ENCODE data around the gene DHRS7B.
A peak's percentile ranks its signal among the peaks of the same experiment; 100 is the strongest.

The DHRS7B gene

DNA sequence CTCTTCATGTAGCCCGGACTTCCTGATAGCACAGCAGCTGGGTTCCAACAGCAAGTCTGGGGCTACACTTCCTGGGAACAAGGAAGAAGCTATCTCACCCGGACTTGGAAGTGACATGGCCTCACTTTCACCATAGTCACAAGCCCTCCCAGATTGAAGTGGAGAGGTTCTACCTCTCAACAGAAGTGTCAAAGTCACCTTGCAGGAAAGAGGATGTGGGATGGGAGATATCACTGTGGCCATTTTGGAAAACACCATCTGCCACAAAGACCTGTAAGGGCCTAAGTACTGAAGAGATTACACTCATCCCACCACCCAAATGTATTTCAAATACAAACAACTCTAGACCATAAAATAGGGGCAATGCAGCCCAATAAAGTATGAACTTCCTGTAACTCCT lies 29.9 kb upstream of the DHRS7B start:
- Histone ChIP-seq H3K27ac (ENCODE audit: low read length) (no peak overlapping the region), H3K4me2 (ENCODE audit: low read length) (no peak overlapping the region), H3K27me3 (ENCODE audit: low read depth, low read length) (no peaks in the 10 kb centered on the region), H3K79me2 (ENCODE audit: low read length) (no peaks in the 10 kb centered on the region), H3K9ac (ENCODE audit: low read length) (no peak overlapping the region), H3K9me3 (ENCODE audit: insufficient read depth, low read length) (no peaks in the 10 kb centered on the region), H2AFZ (ENCODE audit: low read depth, low read length) (no peak overlapping the region), H3K4me3 (ENCODE audit: low read length) (no peak overlapping the region), H3K4me1 (ENCODE audit: low read length) (no peaks in the 10 kb centered on the region), H4K20me1 (ENCODE audit: insufficient read depth, low read length) (no peaks in the 10 kb centered on the region), H3K36me3 (replicated peaks; ENCODE audit: low read depth, low read length) (no peaks in the 10 kb centered on the region)
- TF ChIP-seq CTCF (IDR thresholded peaks at IDR 0.05; ENCODE audit: low read depth, low read length): no peak
- no peak for TF ChIP-seq EZH2phosphoT487 (IDR thresholded peaks at IDR 0.05; ENCODE audit: low read depth)

DNA sequence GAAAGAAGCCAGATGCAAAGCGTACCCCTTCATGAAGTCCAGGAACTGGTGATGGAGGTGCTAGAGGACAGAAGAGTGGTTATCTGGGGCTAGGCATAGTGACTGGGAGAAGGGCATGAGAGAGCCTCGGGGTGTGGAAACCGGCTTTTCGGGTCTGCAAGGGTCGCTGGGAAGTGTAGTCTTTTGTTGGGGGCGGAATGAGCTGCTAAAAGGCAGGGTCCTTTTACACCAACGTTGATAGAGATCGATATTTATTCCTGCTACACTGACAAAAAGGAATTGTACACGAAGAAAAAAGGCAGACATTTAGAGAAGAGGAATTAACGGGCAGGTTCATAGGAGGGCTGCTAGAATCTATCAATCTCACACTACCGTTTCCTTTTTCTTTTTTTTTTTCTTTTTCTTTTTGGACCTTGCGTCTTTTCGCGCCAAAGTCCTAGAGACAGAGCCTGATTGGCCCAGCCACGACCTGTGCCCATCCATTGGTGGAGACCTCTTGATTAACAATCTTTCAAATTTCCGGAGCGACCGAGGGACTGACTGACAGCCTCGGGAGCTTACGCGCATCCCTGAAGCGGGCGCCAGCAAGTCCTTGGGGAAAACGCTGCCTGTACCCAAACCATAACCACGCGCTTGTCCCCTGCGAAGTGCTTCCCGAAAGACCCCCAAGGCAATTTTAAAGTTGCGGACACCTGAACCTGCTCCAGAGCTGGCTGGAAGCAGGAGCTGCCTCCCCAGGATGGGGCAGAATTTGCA lies 27.7 kb upstream of the DHRS7B start:
- Histone ChIP-seq H2AFZ (ENCODE audit: low read depth, low read length) (peak overlapping the region; percentile 92), H3K36me3 (replicated peaks; ENCODE audit: low read depth, low read length) (no peaks in the 10 kb centered on the region), H3K27me3 (ENCODE audit: low read depth, low read length) (no peaks in the 10 kb centered on the region), H3K79me2 (ENCODE audit: low read length) (no peaks in the 10 kb centered on the region), H3K4me2 (ENCODE audit: low read length) (peak overlapping the region; percentile 77), H3K9ac (ENCODE audit: low read length) (peak overlapping the region; percentile 82), H4K20me1 (ENCODE audit: insufficient read depth, low read length) (no peaks in the 10 kb centered on the region), H3K4me3 (ENCODE audit: low read length) (peak overlapping the region; percentile 88), H3K27ac (ENCODE audit: low read length) (peak overlapping the region; percentile 59), H3K4me1 (ENCODE audit: low read length) (no peaks in the 10 kb centered on the region), H3K9me3 (ENCODE audit: insufficient read depth, low read length) (no peaks in the 10 kb centered on the region)
- no peak for TF ChIP-seq CTCF (IDR thresholded peaks at IDR 0.05; ENCODE audit: low read depth, low read length)
- no peak for TF ChIP-seq EZH2phosphoT487 (IDR thresholded peaks at IDR 0.05; ENCODE audit: low read depth)

GRCh38 chr17:21100636-21101035 lies 26.1 kb upstream of the DHRS7B start:
- Histone ChIP-seq H3K27ac (ENCODE audit: low read length) (no peak overlapping the region), H3K4me3 (ENCODE audit: low read length) (no peak overlapping the region), H3K4me1 (ENCODE audit: low read length) (no peaks in the 10 kb centered on the region), H2AFZ (ENCODE audit: low read depth, low read length) (no peak overlapping the region), H4K20me1 (ENCODE audit: insufficient read depth, low read length) (no peaks in the 10 kb centered on the region), H3K9ac (ENCODE audit: low read length) (no peak overlapping the region), H3K4me2 (ENCODE audit: low read length) (no peak overlapping the region), H3K27me3 (ENCODE audit: low read depth, low read length) (no peaks in the 10 kb centered on the region), H3K9me3 (ENCODE audit: insufficient read depth, low read length) (no peaks in the 10 kb centered on the region), H3K79me2 (ENCODE audit: low read length) (no peaks in the 10 kb centered on the region), H3K36me3 (replicated peaks; ENCODE audit: low read depth, low read length) (no peaks in the 10 kb centered on the region)
- TF ChIP-seq CTCF (IDR thresholded peaks at IDR 0.05; ENCODE audit: low read depth, low read length) (no peak), EZH2phosphoT487 (IDR thresholded peaks at IDR 0.05; ENCODE audit: low read depth) (no peak)

GRCh38 chr17:21104608-21105007 lies 22.2 kb upstream of the DHRS7B start:
- H3K9me3 ChIP-seq (ENCODE audit: insufficient read depth, low read length): no peaks in the 10 kb centered on the region
- no peaks in the 10 kb centered on the region for H3K4me1 ChIP-seq (ENCODE audit: low read length)
- H3K27me3 ChIP-seq (ENCODE audit: low read depth, low read length): no peaks in the 10 kb centered on the region
- H2AFZ ChIP-seq (ENCODE audit: low read depth, low read length): no peak overlapping the region
- H3K4me2 ChIP-seq (ENCODE audit: low read length): no peak overlapping the region
- H3K36me3 ChIP-seq (replicated peaks; ENCODE audit: low read depth, low read length): no peaks in the 10 kb centered on the region
- H4K20me1 ChIP-seq (ENCODE audit: insufficient read depth, low read length): no peaks in the 10 kb centered on the region
- no peak overlapping the region for H3K9ac ChIP-seq (ENCODE audit: low read length)
- no peak overlapping the region for H3K4me3 ChIP-seq (ENCODE audit: low read length)
- TF ChIP-seq CTCF (IDR thresholded peaks at IDR 0.05; ENCODE audit: low read depth, low read length): no peak
- TF ChIP-seq EZH2phosphoT487 (IDR thresholded peaks at IDR 0.05; ENCODE audit: low read depth): no peak
- no peaks in the 10 kb centered on the region for H3K79me2 ChIP-seq (ENCODE audit: low read length)
- H3K27ac ChIP-seq (ENCODE audit: low read length): no peak overlapping the region
